HepG2 (cell line): ENCODE results near the gene AGAP1. TPM values are rescaled to one million over a fixed set of nuclear protein-coding genes. Genes with fewer than 3 reads are reported as not detected.

ENCODE experiments used
- EP300 ChIP-seq, 3 experiments: sonication (generic) in 1 of 3; formaldehyde crosslinking in 1 of 3; IDR thresholded peaks; 2 replicates each; pipeline versions ENCODE4 v1.5.1 to v1.6.1; 2011 to 2020; ENCODE audit warnings: low read depth in 2 of 3, low read length in 2 of 3, borderline replicate concordance in 1 of 3, improper control_type of control experiment in 1 of 3, mild to moderate bottlenecking in 1 of 3, missing genetic modification reagents in 1 of 3, moderate library complexity in 1 of 3
- GZF1 ChIP-seq: sonication (generic); formaldehyde crosslinking; IDR thresholded peaks from 2 replicates; pipeline ENCODE4 v1.5.1; 2020; ENCODE audit warnings: mild to moderate bottlenecking, missing genetic modification reagents
- HNF1A ChIP-seq, 2 experiments: sonication (generic) in 1 of 2; formaldehyde crosslinking in 1 of 2; IDR thresholded peaks; 2 replicates each; pipeline versions ENCODE4 v1.4.0 to v1.6.1; 2016 to 2020; ENCODE audit warnings: borderline replicate concordance in 1 of 2, low read depth in 1 of 2, mild to moderate bottlenecking in 1 of 2, missing genetic modification reagents in 1 of 2
- JARID2 ChIP-seq: sonication (generic); formaldehyde crosslinking; IDR thresholded peaks from 2 replicates; pipeline ENCODE4 v1.8.1; 2023; ENCODE audit warnings: missing genetic modification reagents, inconsistent platforms; ENCODE audit not compliant: insufficient replicate concordance
- MNT ChIP-seq: fragments of 450-650 bp; IDR thresholded peaks from 2 replicates; pipeline ENCODE4 v1.6.1; 2016
- MXD1 ChIP-seq: sonication (generic); formaldehyde crosslinking; IDR thresholded peaks from 2 replicates; pipeline ENCODE4 v1.4.0; 2020; ENCODE audit warnings: mild to moderate bottlenecking, missing genetic modification reagents
- NCOR1 ChIP-seq: fragments of 200-600 bp; sonication (generic); IDR thresholded peaks from 2 replicates; pipeline ENCODE4 v1.7.0; 2017; ENCODE audit warnings: antibody characterized with exemption, low read length, borderline replicate concordance
- SOX13 ChIP-seq, 3 experiments: fragments of 450-650 bp in 1 of 3; sonication (generic) in 1 of 3; formaldehyde crosslinking in 1 of 3; IDR thresholded peaks in 2 of 3; conservative IDR thresholded peaks in 1 of 3; 2 replicates each; pipeline versions ENCODE4 v1.5.0 to v1.6.1; 2016 to 2020; ENCODE audit warnings: antibody characterized with exemption in 1 of 3, mild to moderate bottlenecking in 1 of 3, missing compliant biosample characterization in 1 of 3, missing genetic modification reagents in 1 of 3, moderate library complexity in 1 of 3
- ZBTB2 ChIP-seq: sonication (generic); formaldehyde crosslinking; IDR thresholded peaks from 2 replicates; pipeline ENCODE4 v1.8.0; 2022; ENCODE audit warnings: low read depth, missing genetic modification reagents
- ZBTB33 ChIP-seq: sonication (generic); formaldehyde crosslinking; IDR thresholded peaks from 2 replicates; pipeline ENCODE4 v1.4.0; 2020; ENCODE audit warnings: missing genetic modification reagents
- ZNF180 ChIP-seq: sonication (generic); formaldehyde crosslinking; IDR thresholded peaks from 2 replicates; pipeline ENCODE4 v1.4.0; 2020; ENCODE audit warnings: low read depth, missing genetic modification reagents, borderline replicate concordance
- ZNF484 ChIP-seq: sonication (generic); formaldehyde crosslinking; IDR thresholded peaks from 2 replicates; pipeline ENCODE4 v1.5.1; 2020; ENCODE audit warnings: mild to moderate bottlenecking, low read depth, missing genetic modification reagents, borderline replicate concordance
- ZNF784 ChIP-seq: sonication (generic); formaldehyde crosslinking; IDR thresholded peaks from 2 replicates; pipeline ENCODE4 v1.5.1; 2020; ENCODE audit warnings: missing genetic modification reagents, mild to moderate bottlenecking, borderline replicate concordance
- ZNF788 ChIP-seq: sonication (generic); formaldehyde crosslinking; IDR thresholded peaks from 2 replicates; pipeline ENCODE4 v1.5.0; 2020; ENCODE audit warnings: mild to moderate bottlenecking, missing genetic modification reagents, borderline replicate concordance
- ZSCAN9 ChIP-seq: IDR thresholded peaks from 2 replicates; pipeline ENCODE4 v1.6.1; 2016; ENCODE audit warnings: borderline replicate concordance
- polyA plus RNA-seq, 8 experiments: library from polyadenylated mRNA; depleted of rRNA in 3 of 8; stranded (reverse) in 7 of 8; unstranded in 1 of 8; fragments of >200 nt; fragmentation: Illumina TruSeq in 4 of 8; extraction: Trizol in 4 of 8; gene quantifications; 2 replicates each; pipeline versions ENCODE4 v1.2.1 to v1.2.3, GENCODE V29; 2011 to 2016; ENCODE audit warnings: low read depth in 4 of 8, missing spikeins in 1 of 8, mixed read lengths in 1 of 8; ENCODE audit not compliant: insufficient read depth in 1 of 8
- total RNA-seq, 5 experiments: library from RNA; depleted of rRNA; stranded (reverse); fragments of >200 nt; fragmentation: Illumina TruSeq; extraction: Trizol; gene quantifications; 2 replicates each; pipeline ENCODE4 v1.2.3, GENCODE V29; 2016; ENCODE audit warnings: low read depth in 1 of 5

AGAP1 gene
- total and polyA plus RNA-seq, 2 of the 13 experiments (the other 11 are each of a cell fraction or from before 2014, with no cell fraction given) = 21.2 to 32.7 TPM

GRCh38 chr2:235921508-235922191 is 427.8 kb downstream of the AGAP1 start (continued):
- no peak for TF ChIP-seq JARID2
- no peak for TF ChIP-seq ZNF788
- TF ChIP-seq ZNF484 (CRISPR knock-in tag) = no peak
- peak; percentile 54; the same call in 1 of the 2 replicates for TF ChIP-seq NCOR1
- no peak for TF ChIP-seq HNF1A (IDR thresholded peaks at IDR 0.05; ENCODE audit: low read depth)
- TF ChIP-seq HNF1A (CRISPR knock-in tag; IDR thresholded peaks at IDR 0.05; ENCODE audit: borderline replicate concordance) = no peak
- TF ChIP-seq EP300 (IDR thresholded peaks at IDR 0.05; ENCODE audit: low read depth in 2 of 2, low read length in 2 of 2) = peak in 1 of 2 experiments; percentile 32; a peak in 1 of 4 replicates
- no peak for TF ChIP-seq EP300 (CRISPR knock-in tag; IDR thresholded peaks at IDR 0.05; ENCODE audit: borderline replicate concordance)
- no peak for TF ChIP-seq ZNF180 (CRISPR knock-in tag)
- no peak for TF ChIP-seq MXD1
- no peak for TF ChIP-seq ZBTB2 (CRISPR knock-in tag)
- no peak for TF ChIP-seq ZBTB33 (CRISPR knock-in tag)
- TF ChIP-seq ZNF784 = no peak
- TF ChIP-seq GZF1 (CRISPR knock-in tag) = no peak
- no peak for TF ChIP-seq SOX13 (IDR thresholded peaks at IDR 0.05)
- TF ChIP-seq SOX13 (CRISPR knock-in tag; conservative IDR thresholded peaks at IDR 0.05 in 1 of 2, IDR thresholded peaks at IDR 0.05 in 1 of 2) = peak in 1 of 2 experiments; percentile 78; a peak in 2 of 4 replicates
- TF ChIP-seq ZSCAN9 (CRISPR knock-in tag) = no peak
- TF ChIP-seq MNT = peak; percentile 44; the same call in 1 of the 2 replicates
